A673 (cell line): ENCODE data around the gene ASXL1.

Experiments used
- CTCF ChIP-seq: fragments of 300-800, 200-600 bp; sonication (generic); conservative IDR thresholded peaks from 2 replicates; pipeline ENCODE4 v1.5.1; 2017; ENCODE audit warnings: low read depth, mild to moderate bottlenecking, antibody characterized with exemption, low read length, moderate library complexity, mixed read lengths
- EZH2 ChIP-seq: fragments of 200-600 bp; sonication (generic); IDR thresholded peaks from 2 replicates; pipeline ENCODE4 v1.6.1; 2017; ENCODE audit warnings: borderline replicate concordance, low read depth, mild to moderate bottlenecking, mixed read lengths, antibody characterized with exemption, low read length; ENCODE audit not compliant: poor library complexity, severe bottlenecking

- TF ChIP-seq CTCF (no peak), EZH2 (no peak)
Observed at GRCh38 chr20:32357869-32358631, at the start of gene ASXL1.
